IPS-NIHi7 (cell line): ENCODE measurements around the gene VASH2.
"Not testable (repeated sequence)": the region's sequence is repeated elsewhere in the genome, so short reads cannot be mapped to it uniquely, and the experiment has no call there.

Experiments used
- DNase-seq: peaks from one replicate; pipeline ENCODE4 v3.0.0; 2012; ENCODE audit warnings: mixed read lengths; ENCODE audit errors: extremely low spot score

Gene VASH2

GRCh38 chr1:212957546-212957945 is 7.2 kb downstream of the VASH2 start:
- DNase-seq = no peak

GRCh38 chr1:212958175-212958574 is 7.8 kb downstream of the VASH2 start:
- no peak for DNase-seq

GRCh38 chr1:212959266-212960220 is 9.2 kb downstream of the VASH2 start:
- no peak for DNase-seq

GRCh38 chr1:212960932-212961331 is 10.6 kb downstream of the VASH2 start:
- DNase-seq = no peak

- DNase-seq = no peak
Measured at GRCh38 chr1:212962509-212962908, 12.2 kb downstream of the VASH2 start.

- no peak for DNase-seq
Measured at GRCh38 chr1:212964102-212964501, 13.8 kb downstream of the VASH2 start.

GRCh38 chr1:212964993-212965392 is 14.7 kb downstream of the VASH2 start:
- not testable (repeated sequence) for DNase-seq

- DNase-seq = no peak
Measured at GRCh38 chr1:212966616-212967015, 16.3 kb downstream of the VASH2 start.

GRCh38 chr1:212967801-212968200 is 17.5 kb downstream of the VASH2 start:
- peak; percentile 86 for DNase-seq

GRCh38 chr1:212968368-212968863 is 18.1 kb downstream of the VASH2 start:
- no peak for DNase-seq

GRCh38 chr1:212970085-212970484 is 19.7 kb downstream of the VASH2 start:
- DNase-seq = no peak

GRCh38 chr1:212971312-212971711 is 21.0 kb downstream of the VASH2 start:
- DNase-seq = no peak

- no peak for DNase-seq
Measured at GRCh38 chr1:212973426-212973825, 23.1 kb downstream of the VASH2 start.

GRCh38 chr1:212973899-212974298 is 23.6 kb downstream of the VASH2 start:
- no peak for DNase-seq

GRCh38 chr1:212974711-212975110 is 24.4 kb downstream of the VASH2 start:
- no peak for DNase-seq

GRCh38 chr1:212975111-212975918 is 25.0 kb downstream of the VASH2 start:
- DNase-seq = no peak

GRCh38 chr1:212976586-212976985 is 26.2 kb downstream of the VASH2 start:
- DNase-seq = no peak

- DNase-seq = no peak
Measured at GRCh38 chr1:212977781-212978645, 27.7 kb downstream of the VASH2 start.

- no peak for DNase-seq
Measured at GRCh38 chr1:212979340-212980122, 29.2 kb downstream of the VASH2 start.

GRCh38 chr1:212980123-212980785 is 29.9 kb downstream of the VASH2 start:
- DNase-seq = peak; percentile 51
